CD4-positive, alpha-beta T cell treated with Interleukin-10 for 1 hour (primary cell): ENCODE data around the gene PRKCA.

Source experiments
- DNase-seq: peaks from one replicate; pipeline ENCODE4 v3.0.0-alpha.2; 2020

PRKCA gene

DNA sequence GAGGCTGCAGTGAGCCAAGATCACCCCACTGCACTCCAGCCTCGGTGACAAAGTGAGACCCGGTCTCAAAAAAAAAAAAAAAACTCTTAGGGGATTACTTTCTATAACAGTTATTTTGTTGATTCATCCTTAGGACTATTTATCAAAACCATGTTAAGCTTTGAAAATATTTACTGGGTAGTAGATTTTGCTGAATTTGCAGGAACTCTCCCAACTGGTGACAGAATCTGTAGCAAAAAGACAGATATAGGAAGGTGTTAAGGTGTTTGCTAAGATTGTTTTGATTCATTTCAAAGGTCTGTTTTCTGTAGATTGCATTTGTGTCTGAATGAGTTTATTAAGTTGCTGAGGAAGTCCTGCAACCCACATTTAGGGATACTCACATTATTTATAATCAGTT, 192.6 kb downstream of the PRKCA start:
- DNase-seq = no peak

- DNase-seq = no peak
Observed at GRCh38 chr17:66496306-66496705, 193.9 kb downstream of the PRKCA start.

- DNase-seq = no peak
Observed at GRCh38 chr17:66498580-66498979, 196.2 kb downstream of the PRKCA start.

- DNase-seq = no peak
Observed at GRCh38 chr17:66506641-66507040, 204.2 kb downstream of the PRKCA start.

- no peak for DNase-seq
Observed at GRCh38 chr17:66507103-66507923, 204.9 kb downstream of the PRKCA start.

- no peak for DNase-seq
Observed at GRCh38 chr17:66507982-66508760, 205.8 kb downstream of the PRKCA start.

DNA sequence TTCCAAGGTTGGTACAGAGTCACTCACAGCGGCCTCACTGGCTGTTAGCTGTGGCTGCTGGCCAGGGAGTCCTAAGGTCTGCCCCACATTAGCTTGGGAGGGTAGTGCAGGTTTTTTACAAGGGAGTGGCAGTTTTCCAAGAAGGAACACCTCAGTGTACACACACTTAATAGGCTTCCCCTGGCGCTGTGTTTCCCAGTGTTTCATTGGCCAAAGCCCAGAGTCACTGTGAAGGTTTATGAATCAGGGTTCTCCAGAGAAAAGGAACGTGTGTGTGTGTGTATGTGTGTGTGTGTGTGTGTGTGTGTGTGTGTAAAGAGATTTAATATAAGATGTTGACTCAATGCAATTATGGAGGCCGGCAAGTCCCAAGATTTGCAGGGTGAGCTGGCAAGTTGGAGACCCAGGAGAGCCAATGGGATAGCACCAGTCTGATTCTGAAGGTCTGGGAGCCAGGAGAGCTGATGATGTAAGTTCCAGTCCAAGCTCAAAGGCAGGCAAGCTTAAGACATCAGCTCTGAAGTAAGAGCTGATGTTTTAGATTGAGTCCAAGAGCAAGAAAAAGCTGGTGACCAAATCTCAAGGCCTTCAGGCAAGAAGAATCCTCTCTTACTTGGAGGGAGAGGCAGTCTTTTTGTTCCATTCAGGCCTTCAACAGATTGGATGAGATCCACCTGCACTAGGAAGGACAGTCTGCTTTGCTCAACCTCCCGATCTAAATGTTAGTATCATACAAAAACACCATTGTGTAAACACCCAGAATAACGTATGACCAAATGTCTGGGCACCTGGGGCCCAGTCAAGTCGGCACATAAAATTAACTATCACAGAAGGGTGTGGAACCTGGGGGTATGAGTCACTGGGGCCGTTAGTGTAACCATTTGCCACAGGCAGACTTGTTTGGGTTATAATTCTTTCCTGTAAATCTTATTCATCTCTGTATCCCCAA, 206.8 kb downstream of the PRKCA start:
- DNase-seq = peak; percentile 6

DNA sequence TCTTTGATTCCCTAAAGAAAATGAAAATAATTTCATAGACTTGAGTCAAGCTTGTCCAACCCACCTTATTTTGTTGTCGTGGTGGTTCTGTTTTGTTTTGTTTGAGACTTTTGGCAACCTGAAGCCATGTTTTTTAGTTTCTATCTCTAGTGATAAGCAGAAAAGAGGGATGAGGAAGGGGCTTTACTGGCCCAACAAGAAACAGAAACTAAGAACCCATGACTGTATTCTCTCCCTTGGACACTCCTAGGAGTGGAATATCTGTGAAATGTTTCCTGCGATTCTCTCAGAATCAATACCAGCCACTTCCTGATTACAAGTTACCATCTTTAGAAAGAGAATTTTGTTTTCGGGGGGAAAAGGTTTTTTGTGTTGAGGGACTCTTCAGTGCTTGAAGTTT, 207.5 kb downstream of the PRKCA start:
- no peak for DNase-seq

DNA sequence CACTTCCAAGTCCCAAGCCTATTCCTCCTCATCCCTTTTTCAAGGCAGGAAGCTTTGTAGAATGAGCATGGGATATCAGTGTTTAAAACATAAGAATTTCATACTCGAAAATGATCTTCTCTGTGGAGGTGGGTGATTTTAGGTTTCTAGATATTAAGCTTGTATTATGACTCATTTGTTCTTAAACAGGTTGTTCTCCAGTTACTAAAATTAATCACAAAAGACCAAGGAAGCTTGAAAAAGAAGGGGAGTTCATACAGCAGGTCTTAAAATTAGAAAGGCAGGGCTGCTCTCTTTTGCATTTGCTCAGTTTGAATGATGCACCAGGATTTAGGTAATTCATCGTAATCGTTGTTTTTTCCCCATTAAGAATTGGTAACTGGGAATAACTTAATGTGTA, 208.7 kb downstream of the PRKCA start:
- DNase-seq = no peak

DNA sequence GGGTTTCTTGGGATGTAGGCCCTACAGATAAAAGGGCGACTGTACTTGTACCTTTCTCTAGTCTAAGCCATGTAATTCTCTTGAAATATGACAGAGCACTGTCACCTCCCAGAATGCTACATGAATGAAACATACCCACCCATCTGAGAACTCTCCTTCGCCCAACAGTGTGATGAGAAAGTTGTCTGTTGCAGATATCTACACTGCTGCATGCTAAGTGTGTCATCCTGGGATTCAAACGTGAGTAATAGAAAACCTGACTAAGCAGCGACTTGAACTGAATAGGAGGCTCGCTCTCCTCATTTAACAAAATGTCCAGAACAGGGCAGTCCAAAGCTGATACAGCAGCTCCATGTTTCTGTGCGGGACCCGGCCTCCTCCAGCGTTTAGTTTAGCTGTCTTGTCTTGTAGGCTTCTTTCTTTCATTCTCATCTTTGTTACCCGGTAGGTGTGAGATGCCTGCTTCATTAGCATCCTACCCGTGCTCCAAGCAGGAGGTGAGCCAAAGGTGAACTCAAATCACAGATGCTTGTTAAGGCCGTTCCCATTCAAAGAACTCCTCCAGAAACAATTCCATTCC, 211.9 kb downstream of the PRKCA start:
- no peak for DNase-seq

GRCh38 chr17:66515974-66516373, 213.6 kb downstream of the PRKCA start:
- no peak for DNase-seq

- DNase-seq = no peak
Observed at GRCh38 chr17:66517336-66518009, 215.1 kb downstream of the PRKCA start.

GRCh38 chr17:66518108-66518507, 215.7 kb downstream of the PRKCA start:
- DNase-seq = no peak

DNA sequence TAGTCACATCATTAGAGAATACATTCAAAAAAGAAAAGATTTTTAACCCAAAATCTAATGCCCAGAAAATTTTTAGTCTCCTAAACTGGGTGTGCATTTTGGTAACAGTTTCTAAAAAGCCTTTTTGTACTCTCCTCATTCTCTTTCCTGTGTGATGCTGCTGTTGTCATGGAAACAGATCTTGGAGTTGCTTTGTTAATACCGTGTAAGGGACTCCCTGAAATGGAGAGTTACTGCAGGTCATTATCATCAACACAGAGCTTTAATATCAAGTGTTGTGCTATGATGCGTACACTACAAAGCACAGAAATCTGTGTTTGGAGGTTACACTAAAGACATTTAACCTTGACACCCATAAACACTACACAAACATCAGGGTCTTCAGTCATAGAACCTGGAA, 216.3 kb downstream of the PRKCA start:
- no peak for DNase-seq

DNA sequence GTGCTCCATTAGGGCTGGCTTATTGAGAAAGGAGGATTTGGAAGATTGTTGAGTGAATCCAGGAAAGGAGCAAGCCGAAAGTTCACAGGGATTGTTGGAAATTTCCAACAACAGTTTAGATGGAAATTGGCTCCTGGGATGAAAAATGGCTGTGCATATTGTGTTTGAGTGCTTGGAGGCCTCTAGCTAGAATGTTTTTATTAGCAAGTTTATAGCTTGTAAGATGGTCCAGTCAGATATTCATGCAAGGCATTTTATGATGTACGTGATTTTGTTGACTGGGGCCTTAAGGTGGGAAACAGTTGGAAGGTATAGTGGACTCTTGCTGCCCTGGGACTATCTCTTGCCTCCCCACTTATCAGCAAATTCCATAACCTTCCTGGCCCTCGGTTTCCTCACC, 216.7 kb downstream of the PRKCA start:
- DNase-seq = no peak

DNA sequence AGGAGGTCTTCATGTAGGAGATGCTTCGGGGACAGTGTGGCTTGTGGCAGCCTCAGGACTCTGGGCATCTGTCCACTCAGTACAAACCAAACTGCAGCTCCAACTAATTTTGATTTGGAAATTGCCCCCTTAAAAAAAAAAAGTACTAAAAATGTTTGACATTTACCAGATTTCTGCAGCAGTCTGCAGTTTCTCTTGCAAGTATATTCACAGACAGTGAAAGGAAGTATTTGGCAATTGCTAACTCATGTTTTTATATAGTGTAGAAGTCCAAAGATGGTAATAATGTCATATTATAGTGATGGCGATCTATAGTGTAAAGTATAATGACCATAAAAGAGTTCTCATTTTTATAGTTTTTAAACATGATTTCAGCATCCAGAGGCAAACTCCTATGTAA, 218.6 kb downstream of the PRKCA start:
- DNase-seq = no peak

- DNase-seq = no peak
Observed at GRCh38 chr17:66522591-66523272, 220.3 kb downstream of the PRKCA start.

- no peak for DNase-seq
Observed at GRCh38 chr17:66523378-66524200, 221.2 kb downstream of the PRKCA start.

GRCh38 chr17:66524877-66525276, 222.5 kb downstream of the PRKCA start:
- no peak for DNase-seq

GRCh38 chr17:66525338-66525737, 222.9 kb downstream of the PRKCA start:
- DNase-seq = no peak

- no peak for DNase-seq
Observed at GRCh38 chr17:66526827-66527226, 224.4 kb downstream of the PRKCA start.
